GM21367 (cell line): ENCODE results near the gene KCNJ8.
"Not testable (repeated sequence)": the region's sequence is repeated elsewhere in the genome, so short reads cannot be mapped to it uniquely, and the experiment has no call there.

Experiments
- ATAC-seq: cut with Tn5 transposase; IDR thresholded peaks from one replicate; pipeline ENCODE4 v1.9.1; 2021; ENCODE audit not compliant: unreplicated experiment

KCNJ8 gene

DNA sequence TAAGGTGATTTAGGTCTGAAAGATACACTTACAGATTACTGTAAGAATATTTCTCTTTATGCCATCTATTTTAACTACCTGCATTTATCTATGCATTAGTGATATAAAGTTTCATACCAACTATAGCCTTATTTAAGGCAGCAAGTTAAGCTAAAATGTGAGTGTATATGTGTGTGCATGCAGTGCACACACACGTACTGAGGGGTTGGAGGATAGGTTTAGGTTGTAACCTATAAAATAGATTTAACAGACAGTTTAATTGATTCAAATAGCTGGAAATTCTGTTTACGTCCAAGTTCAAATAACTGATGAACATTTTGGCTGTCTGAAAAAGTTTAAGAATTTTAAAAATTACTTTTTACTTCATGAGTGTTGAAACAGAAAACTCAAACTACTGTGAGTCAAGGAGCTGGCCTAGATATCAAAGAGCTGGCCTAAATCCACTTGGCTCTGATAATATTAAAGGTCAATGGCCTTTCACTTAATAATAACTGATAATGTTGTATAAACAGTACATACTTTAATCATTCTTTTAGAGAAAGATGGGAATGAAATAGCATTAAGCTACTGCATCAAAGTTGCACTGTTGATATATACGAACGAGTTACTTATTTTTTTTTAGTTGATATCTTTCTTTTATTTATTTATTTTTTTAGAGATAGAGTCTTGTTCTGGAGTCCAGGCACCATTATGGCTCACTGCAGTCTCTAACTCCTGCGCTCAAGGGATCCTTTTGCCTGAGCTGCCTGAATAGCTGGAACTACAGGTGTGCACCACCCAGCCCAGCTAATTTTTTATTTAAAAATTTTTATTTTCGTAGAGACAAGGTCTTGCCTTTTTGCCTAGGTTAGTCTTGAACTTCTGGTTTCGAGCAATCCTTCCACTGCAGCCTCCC is 13.8 kb upstream of the KCNJ8 start:
- no peak for ATAC-seq

DNA sequence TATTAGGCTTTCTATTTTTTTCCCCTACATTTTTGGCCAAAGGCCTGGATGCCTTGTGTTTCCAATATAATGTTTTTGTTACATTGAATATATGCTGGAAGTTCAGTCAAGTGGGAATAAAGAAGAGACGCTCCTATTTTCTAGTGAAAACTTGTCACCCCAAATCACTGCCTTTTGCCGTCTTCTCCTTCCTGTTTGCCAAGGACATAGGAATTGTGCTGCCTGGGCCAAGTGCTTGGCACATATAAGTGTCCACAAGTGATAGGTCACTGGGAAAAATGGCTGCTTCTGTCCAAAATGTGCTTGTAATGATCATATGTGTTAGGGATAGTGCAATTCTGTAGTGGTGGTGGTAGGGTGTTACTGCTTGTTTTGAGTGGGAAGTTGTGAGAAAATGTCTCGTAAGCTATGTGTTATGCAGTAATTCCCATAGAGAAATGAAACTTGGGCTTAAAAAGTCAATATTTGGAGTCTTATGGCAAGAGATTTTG is 11.6 kb upstream of the KCNJ8 start:
- ATAC-seq, result no peak

DNA sequence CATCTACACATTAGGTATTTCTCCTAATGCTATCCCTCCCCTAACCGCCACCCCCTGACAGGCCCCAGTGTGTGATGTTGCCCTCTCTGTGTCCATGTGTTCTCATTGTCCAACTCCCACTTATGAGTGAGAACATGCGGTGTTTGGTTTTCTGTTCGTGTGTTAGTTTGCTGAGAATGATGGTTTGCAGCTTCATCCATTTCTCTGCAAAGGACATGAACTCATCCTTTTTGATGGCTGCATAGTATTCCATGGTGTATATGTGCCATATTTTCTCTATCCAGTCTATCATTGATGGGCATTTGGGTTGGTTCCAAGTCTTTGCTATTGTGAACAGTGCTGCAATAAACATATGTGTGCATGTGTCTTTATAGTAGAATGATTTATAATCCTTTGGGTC is 8.2 kb upstream of the KCNJ8 start:
- ATAC-seq, result not testable (repeated sequence)

DNA sequence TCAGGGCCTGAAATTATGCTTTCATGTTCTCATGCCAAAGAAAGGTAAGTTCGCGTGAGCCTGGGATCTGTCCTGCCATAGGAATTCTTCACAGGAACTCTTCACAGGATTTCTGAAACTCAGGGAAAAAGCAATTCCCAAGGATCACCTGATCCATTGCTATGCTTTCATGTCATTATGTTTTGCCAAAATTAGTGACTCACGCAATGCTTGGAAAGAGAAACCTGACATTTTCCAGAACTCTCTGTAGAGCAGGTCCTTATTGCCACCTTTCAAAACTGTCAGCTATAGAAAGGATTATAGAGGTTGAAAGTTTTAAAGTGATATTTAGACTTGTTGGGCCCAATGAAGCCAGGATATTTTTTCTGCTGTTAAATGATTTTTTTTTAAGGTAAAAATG is 6.3 kb upstream of the KCNJ8 start:
- no peak for ATAC-seq

DNA sequence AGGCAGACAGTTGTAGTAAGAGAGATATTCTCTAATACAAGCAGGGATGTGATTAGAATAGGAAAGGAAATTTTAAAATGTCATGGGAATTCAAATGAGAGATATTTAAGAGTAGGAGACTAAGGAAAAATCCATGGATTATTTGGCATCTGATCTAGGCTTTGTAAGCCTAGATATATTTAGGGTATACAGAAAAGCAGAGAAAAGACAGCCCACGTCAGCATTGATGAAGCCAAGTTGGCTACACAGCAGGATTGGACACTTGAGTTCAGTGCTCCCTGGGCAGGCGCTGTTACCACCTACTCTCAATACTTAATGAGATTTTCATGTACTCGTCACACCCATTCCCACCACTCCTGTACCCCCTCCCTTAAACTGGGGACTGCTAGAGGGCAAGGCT is 1.7 kb upstream of the KCNJ8 start:
- no peak for ATAC-seq

DNA sequence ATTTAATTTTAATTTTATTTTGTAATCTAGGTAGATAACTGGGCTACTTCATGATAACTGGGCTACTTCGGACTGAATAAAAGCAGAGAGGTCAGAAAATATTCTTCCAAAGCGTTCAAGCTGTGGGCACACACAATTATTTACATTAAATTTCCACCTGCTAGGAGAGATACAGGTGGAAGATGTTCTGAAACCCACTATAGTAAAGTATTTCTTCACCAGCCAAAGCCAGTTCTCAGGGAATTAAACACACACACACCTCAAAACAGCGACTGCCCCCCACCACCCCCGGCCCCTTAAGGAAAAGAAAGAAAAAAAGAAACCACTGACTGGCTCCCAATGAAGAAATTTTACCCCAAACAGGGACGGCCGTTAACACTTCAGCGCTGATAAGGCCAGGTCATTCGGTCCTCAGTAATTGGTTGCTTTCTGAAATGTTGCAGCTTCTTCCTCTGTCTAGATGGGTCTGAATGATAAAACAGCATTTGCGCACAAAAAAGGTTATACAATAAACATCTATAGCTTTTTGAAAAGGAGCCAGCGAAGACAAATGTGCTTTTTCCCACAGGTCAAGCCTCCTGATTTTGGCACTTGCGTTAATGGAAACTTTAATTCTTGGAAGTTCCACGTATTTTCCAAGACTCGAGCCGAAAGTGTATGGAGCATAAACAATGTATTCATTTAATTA is 771 bp upstream of the KCNJ8 start:
- ATAC-seq, result no peak

DNA sequence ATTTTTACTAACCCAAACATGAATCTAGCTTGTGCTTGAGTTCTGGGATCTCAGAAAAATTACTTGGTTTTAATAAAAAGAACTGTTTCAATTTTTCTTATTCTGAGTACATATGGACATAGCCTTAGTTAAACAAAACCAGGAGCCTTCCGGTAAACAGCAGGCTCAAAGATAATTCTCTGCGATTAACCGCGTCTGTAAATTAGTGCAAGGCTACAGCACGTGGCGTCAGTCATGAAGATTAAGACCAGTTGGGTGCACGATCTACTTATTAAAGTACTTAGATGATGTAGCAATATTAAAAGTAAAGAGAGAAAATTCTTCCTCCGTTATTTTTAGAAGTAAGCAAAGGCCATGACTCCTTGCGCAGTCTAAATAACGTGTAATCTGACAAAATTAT is 700 bp downstream of the KCNJ8 start:
- ATAC-seq, result no peak

DNA sequence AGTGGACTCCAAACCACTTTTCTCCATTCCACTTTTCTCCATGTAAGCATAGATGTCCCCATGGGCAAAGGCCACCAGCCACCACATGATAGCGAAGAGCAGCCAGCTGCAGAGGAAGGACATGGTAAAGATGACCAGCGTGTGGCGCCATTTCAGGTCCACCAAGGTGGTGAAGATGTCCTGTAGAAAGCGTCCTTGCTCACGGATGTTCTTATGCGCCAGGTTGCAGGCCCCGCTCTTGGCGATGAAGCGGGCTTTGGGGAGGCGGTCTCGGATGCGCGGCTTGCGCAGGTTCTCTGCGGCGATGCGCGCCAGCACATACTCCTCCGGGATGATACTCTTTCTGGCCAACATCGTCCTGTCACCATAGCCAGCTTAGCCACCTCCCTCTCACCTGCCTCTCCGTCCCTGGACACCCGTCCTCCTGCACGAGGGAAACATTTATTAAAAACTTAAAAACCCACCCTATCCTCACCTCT is 1.2 kb downstream of the KCNJ8 start:
- ATAC-seq, result no peak

DNA sequence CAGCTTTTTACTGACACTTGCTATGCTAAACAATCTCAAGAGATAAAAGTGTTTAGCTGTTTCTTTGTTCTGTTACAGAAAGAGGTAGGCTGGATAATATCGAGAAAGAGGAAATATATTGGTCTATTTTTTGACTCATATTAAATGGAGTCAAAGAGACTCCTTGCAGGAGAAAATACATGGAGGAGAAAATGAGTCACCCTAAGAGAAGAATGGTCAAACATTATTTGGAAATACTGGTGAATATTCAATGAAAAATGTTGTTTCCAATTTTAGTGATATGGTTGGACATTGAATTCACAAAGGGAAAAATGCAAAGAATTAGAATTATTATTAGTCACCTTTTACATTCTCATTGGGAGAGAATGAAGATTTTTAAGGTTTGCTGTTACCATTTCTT is 3.2 kb downstream of the KCNJ8 start:
- ATAC-seq, result no peak

DNA sequence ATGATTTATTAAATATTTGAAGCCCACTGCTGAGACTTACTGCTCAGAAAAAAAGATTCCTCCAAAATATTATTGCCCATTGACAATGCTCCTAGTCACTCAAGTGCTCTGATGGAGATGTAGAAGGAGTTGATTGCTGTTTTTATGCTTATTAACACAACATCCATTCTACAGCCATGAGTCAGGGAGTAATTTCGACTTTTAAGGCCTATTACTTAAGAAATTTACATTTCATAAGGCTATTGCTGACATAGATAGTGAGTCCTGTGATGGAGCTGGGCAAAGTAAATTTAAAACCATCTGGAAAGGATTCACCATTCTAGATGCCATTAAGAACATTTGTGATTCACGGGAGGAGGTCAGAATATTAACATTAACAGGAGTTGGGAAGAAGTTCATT is 5.2 kb downstream of the KCNJ8 start:
- no peak for ATAC-seq

DNA sequence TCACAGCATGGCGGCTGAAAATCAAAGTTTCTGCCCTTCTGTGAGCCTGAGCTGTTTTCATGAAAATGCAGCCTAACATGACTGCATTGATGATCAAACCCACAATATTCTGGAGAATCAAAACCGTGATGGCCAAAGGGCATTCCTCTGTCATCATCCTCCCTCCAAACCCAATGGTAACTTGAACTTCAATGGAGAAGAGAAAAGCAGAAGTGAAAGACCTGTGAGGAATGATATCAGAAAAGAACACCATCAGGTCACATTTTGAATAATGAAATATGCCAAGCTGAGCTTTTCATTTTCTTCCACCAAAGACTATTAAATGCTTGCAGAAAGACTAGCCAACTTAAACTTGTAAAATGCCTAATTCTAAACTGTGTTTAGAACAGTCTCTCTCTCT is 8.1 kb downstream of the KCNJ8 start:
- ATAC-seq, result no peak

DNA sequence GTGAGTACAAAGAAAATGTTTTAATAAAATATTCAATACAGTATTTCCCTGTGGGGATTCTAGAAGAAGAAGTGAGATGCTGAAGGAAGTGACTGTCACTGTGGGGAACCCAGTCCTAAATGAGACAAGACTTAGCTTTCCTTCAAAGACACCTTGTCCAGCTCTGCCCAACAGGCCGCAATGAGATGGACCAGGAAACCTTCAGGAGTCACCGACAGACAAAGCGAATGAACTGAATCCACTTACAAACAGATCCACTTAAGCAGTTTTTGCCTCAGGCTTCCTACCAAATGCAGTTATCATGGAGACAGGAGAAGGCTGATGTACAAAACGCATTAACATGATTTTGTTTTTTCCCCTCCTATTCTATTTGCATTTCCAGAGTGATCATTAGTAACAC is 9.6 kb downstream of the KCNJ8 start:
- ATAC-seq, result no peak

DNA sequence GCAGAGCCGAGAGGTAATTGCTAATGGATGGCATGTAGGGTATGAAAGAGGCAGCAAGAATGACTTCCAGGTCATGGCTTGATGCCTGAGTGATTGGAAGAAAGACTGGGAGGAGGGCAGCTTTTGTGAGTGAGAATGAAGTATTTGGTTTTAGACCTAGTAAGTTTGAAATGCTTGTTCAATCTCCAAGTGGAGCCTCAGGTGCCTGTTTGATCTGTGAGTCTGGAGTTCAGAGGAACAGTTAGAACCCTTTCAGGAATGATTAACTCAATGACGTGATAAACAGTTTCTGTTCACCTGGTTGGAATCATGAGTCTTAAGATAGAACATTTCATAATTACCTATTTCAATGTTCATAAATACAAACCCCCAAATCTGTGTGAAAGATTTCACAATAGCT is 10.4 kb downstream of the KCNJ8 start:
- ATAC-seq, result no peak

DNA sequence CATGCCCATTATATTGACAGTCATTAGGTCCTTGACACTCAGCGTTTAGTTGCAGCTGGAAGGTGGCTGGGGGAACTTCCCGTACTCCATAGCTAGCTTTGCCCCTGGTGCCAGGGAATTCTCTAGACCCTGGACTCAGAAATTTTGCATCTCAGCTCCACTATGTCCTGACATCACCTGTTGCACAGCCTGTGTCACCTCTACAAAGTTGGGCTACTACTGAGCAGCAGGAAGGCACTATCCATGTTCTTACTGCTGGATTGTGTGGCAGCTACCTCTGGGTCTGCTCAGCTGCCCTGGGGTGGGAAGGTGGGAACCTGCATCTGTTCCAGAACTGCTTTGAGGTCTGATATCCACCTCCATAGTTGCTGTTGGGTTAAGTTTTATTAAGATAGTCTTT is 11.0 kb downstream of the KCNJ8 start:
- ATAC-seq, result no peak

DNA sequence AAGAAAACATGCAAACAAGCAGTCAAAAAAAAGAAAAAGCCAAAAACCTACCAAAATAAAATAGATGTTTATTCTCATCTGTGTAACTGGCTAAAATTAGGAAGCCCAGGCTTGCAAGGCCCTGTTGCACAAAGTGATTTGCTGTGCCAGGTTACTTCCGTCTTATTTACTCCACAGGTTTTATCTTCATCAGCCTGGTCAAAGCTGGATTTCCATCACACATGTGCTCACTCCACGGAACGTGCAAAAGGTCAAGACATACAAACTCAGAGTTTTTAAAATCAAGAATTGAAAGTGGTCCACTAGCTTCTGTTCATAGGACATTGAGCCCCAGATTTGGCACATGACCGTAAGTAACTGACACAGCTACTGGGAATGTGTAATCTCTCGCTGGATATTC is 14.8 kb downstream of the KCNJ8 start:
- ATAC-seq, result no peak

DNA sequence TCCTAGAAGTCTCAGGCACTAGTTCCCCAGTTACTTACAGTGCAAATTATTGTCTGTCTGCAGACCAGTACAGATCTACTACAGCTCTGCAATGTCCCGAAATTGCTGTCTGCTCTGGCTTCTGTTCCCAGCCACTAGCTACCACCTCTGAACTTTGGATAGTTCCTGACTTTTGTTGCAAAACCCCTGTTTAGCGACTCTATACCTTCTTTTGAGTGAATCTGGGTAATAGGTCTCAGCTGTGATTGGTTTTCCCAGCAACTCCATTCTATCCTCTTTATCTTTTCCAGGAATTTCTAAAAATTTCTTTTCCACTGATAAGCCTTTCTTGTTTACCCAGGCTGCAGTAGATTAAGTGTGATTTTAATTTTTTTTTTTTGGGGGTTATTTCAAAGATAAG is 16.8 kb downstream of the KCNJ8 start:
- no peak for ATAC-seq

DNA sequence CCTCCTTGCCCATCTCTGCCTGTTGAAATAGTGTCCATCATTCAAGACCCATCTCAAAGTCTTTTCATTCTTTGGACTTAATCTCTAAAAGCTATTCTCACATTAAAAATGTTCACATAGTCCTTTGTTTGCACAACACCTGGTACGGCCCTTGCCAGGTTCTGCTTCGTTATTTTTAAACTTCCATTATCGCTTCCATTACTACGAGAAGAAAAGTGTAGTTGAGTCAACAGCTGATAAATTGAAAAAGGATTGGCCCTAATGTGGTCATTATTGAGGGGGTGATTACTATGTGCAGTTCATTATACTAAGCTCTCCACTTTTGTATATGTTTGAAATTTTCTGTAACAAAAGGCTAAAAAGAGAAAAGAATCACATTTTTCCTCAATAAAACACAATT is 17.8 kb downstream of the KCNJ8 start:
- ATAC-seq, result no peak

DNA sequence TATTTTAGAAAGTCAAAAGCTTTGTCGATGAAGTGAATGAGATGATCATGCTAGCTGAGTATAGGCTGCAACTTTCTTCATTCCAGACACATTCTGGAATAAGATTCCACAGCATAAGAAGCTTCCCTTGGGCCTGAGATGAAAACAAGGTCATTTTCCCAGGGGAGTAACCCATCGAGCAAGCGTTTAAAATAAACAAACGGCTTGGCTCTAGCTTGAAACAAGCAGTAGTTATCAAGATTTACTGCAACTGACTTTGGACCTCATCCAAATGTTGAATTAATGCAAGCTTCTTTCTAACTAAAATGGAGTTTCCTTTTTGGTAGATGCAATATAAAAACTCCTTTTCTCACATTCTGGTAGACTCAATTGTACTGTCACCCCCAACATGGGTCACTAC is 23.0 kb downstream of the KCNJ8 start:
- ATAC-seq, result no peak

DNA sequence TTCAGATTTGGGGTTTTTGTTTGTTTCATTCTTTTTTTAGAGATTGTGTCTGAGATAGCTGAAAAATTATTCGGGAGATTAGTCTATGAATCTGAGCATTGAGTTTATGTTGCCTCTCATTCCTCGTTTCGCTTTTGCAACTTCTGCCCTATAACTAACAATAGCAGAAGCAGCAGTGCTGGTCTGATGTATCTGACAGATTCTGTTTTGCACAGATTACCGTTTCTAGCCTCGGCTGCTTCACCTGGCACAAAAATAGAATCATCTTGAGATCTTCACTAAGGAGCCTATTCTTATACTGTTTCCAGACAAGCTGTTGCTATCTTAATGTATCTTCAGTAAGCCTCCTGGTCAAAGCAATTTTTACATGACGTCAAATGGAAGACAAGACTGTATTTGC is 29.2 kb downstream of the KCNJ8 start:
- no peak for ATAC-seq

DNA sequence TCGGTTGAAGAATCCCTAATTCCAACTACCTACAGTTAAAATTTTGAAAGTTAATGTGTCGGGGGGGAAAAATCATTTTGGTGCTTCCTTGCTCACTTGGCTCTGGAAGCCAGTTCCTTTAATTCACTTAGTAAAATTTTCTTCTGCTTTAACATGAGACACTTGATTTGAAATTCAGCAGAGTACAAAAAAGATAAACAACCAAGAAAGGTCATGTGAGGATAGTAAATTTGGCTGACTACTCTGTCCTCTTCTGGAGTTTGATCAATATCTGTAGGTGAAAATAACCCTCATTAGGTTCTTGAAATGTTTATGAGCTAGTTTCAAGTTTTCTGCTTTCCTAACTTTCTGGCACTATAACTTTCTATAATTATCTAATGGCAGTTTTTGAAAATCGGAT is 43.4 kb downstream of the KCNJ8 start:
- ATAC-seq, result no peak

DNA sequence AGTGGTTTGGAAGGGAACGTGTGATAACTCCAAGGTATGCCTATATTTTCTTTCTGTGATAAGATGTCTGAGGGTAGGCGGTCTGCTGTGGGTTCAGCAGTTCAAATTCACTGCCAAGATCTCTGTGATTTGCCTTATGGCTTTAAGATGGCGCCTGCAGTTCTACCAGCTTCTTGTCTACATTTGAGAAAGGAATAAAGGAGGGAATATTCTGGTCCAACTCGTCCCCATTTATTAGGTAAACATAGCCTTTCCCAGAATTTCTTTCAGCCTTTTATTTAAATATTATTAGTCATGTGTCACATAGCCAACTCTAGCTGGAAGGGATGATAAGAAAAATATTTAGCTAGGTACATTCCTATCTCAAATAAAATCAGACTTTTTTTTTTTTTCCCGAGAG is 48.8 kb downstream of the KCNJ8 start:
- no peak for ATAC-seq

DNA sequence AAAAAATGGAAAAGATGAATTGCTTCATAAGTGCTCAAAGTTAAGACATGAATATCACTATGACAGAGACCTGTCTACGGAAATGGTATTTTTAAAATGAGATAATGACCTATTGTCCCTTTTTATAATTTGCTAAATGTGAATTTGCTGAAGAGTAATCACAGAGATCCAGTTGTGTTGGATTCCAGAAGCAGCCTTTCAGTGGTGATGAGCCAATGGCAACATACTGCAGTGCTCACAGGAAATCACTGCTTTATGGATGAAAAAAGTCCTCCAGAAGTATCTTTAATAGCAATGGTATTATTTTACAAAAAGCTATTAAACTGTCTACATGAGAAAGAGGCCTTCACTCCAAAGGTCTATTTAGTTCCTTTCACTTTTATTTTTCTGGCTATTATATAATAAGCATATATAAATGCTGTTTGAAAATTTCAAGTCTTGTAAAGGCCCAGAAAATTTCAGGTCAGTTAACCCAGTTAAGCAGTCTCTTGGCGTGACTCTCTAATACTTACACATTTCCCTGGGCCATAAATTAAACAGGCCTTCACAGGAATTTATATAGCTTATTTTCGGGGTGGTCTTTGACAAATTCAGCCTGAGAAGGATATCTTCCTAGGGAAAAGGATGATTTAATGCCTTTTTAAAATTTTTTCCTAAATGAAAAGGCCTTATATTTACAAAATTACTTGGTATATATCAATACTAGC is 55.4 kb downstream of the KCNJ8 start:
- no peak for ATAC-seq
